Measurements from ENCODE around the gene SLC8B1.

DNA sequence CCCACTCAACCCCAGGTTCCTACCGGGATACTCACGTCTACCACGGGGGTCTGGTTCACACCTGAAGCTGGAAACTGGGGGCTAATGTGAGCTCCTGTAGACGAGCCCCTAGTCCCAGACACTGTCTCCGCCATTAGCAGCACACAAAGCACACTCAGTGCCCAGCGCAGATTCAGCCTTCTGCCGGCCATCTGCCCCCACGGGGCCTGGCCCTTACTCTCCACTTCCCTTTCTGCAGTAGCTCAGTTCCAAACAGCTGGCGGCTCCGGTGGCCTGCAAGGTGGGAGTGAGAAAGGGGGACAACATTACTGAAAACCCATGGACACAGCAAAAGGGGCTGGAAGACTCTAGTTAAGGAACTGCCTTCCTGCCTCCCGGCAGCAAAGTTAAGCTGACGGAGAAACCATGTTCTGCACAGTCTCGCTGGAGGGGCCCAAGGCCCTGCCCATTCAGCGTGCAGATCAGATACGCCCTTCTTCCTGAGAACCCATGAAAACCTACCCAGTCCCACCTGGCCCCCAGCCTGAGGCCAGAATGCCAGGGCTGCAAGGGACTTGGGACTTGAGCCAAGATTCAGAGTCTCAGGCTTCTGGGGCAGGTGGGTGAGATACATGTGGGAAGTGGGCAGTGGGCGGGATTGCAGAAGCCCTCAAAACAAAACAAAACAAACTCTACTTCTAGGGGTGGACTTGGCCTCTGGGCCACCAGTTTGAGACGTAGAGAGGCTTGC is 2.1 kb downstream of the SLC8B1 start:
- TF ChIP-seq, protein P1, sequence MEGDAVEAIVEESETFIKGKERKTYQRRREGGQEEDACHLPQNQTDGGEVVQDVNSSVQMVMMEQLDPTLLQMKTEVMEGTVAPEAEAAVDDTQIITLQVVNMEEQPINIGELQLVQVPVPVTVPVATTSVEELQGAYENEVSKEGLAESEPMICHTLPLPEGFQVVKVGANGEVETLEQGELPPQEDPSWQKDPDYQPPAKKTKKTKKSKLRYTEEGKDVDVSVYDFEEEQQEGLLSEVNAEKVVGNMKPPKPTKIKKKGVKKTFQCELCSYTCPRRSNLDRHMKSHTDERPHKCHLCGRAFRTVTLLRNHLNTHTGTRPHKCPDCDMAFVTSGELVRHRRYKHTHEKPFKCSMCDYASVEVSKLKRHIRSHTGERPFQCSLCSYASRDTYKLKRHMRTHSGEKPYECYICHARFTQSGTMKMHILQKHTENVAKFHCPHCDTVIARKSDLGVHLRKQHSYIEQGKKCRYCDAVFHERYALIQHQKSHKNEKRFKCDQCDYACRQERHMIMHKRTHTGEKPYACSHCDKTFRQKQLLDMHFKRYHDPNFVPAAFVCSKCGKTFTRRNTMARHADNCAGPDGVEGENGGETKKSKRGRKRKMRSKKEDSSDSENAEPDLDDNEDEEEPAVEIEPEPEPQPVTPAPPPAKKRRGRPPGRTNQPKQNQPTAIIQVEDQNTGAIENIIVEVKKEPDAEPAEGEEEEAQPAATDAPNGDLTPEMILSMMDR (IDR thresholded peaks at IDR 0.05), result no peak
- no peak for TF ChIP-seq ZFX (IDR thresholded peaks at IDR 0.05; ENCODE audit: borderline replicate concordance)
